ENCODE measurements around the gene HSCB.
"Not testable (repeated sequence)": the region's sequence is repeated elsewhere in the genome, so short reads cannot be mapped to it uniquely, and the experiment has no call there.

HSCB gene, protein sequence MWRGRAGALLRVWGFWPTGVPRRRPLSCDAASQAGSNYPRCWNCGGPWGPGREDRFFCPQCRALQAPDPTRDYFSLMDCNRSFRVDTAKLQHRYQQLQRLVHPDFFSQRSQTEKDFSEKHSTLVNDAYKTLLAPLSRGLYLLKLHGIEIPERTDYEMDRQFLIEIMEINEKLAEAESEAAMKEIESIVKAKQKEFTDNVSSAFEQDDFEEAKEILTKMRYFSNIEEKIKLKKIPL

DNA sequence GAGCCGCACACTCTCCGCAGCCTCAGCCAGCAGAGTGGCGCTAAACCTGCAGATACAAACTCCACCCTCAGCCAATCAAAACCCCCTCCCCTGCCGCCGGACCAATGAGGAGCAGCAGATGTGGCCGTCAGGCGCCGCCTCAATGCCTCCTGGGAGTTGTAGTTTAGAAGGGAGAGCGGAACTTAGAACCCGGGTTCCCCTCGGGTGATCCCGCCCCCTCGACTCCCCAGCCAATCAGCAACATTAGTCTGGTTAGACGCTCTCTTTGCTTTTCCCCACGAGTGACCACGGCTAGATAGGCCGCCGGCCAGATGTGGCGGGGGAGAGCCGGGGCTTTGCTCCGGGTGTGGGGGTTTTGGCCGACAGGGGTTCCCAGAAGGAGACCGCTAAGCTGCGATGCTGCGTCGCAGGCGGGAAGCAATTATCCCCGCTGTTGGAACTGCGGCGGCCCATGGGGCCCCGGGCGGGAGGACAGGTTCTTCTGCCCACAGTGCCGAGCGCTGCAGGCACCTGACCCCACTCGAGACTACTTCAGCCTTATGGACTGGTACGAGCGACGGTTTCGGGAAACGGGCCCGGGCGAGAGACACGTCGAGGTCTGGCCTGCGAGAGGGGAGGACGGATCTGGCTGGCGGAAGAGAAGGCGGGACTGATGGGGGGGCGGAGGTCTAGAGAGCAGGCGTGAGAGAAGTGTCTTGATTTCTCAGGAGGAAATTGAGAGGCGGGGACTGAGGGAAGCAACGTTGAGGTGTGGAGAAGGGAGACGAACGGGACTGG, at the start of gene HSCB, which contains the start of gene CHEK2:
HSCB (plus strand) TSS at position 255 of the 777 bp plus-strand sequence; CDS start at position 312, 57 bp downstream.
CHEK2 (minus strand) TSS at position 36 of the 777 bp plus-strand sequence. CDS start 7,099 bp downstream, outside the sequence.
- DNase-seq = peak; percentile 89

GRCh38 chr22:28693041-28693760, 48.6 kb upstream of the HSCB start:
- DNase-seq = not testable (repeated sequence)

DNA sequence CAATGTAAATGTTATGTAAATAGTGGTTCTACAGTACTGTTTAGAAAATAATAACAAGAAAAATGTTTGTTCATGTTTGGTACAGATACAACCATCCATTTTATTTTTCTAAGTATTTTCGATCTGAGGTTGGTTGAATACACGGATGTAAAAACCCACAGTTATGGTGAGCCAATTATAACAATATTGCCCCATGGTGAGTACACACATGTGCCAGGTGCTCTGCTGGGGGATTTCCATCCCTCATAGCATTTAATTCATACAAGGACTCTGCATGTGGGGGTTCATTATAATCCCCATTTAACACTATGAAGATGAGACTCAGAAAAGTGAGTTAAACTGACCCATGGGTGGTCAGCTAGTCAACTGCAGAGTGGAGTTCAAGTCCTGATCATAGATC, 38.9 kb upstream of the HSCB start:
- no peak for DNase-seq

- DNase-seq = no peak
These were observed 38.4 kb upstream of the HSCB start for GRCh38 chr22:28703436-28703835.

GRCh38 chr22:28706845-28707244, 35.0 kb upstream of the HSCB start:
- no peak for DNase-seq

DNA sequence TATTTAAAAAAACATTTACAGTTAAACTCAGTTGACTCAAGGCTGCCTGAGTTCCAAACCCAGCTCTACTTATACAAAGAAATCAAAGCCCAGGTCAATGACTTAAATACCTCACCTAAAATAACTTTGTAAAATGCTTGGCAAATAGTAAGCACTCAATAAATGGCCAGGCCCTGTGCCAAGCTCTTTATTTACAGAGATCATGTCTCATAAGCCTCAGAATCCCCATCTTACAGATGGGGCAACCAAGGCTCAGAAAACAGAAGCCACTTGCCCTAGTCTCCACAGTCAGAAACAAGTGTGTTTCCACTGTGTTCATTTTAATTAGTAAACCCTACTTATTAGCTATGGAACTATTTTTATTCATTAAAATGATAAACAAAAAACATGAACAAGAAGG, 31.7 kb upstream of the HSCB start:
- no peak for DNase-seq

GRCh38 chr22:28710576-28711191, 31.2 kb upstream of the HSCB start:
- DNase-seq = no peak

- no peak for DNase-seq
These were observed 30.5 kb upstream of the HSCB start for GRCh38 chr22:28711341-28711740.

- DNase-seq = no peak
These were observed 29.7 kb upstream of the HSCB start for GRCh38 chr22:28711820-28712777.

DNA sequence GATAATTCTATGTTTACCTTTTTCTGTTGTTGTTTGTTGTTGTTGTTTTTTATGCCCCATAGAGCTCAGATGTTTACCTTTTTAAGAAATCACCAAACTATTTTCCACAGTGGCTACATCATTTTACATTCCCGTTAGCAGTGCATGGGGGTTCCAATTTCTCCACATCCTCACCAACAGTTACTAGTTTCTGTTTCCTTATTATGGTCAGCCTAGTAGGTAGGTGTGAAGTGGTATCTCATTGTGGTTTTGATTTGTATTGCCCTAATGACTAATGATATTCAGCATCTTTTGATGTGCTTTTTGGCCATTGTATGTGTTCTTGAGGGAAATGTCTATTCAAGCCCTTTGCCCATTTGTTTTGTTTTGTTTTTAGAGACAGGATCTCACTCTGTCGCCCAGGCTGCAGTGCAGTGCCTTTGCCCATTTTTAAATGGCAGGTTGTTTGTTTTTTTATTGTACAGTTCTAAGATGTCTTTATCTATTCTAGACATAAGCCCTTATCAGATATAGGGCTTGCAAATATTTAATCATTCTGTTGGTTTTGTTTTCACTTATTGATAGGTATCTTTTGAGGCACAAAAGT, 27.7 kb upstream of the HSCB start:
- DNase-seq = no peak

GRCh38 chr22:28715611-28716010, 26.2 kb upstream of the HSCB start:
- DNase-seq = no peak

DNA sequence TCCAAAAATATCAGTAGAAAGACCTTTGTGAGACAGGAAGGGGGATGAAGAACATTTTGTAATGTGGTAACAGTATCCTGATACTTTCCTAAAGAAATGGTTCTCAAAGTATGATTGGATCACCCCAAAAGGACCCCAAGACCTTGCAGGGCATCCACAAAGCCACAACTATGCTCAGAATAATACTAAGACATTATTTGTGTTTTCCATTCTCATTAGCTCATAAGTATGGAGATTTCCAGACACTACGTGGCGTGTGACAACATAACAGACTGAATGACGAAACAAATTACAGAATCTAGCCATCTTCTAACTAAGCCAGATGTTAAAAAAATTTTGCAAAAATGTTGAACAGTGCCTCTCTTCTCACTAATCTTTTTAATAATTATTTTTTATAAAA, 25.2 kb upstream of the HSCB start:
- no peak for DNase-seq

- DNase-seq = no peak
These were observed 23.8 kb upstream of the HSCB start for GRCh38 chr22:28718044-28718443.

DNA sequence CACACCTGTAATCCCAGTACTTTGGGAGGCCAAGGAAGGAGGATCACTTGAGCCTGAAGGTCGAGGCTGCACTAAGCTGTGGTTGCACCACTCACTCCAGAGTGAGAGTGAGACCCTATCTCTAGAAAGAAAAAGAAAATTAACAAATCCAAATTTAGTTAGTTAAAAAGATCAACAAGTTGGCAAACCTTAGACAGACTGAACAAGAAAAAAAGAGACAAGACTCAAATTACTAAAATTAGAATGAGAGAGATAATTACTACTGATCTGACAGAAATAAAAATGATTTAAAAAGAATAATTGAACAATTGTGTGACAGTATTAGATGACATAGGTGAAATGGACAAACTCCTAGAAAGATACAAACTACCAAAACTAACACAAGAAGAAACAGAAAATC, 13.8 kb upstream of the HSCB start:
- DNase-seq = no peak

- no peak for DNase-seq
These were observed 13.1 kb upstream of the HSCB start for GRCh38 chr22:28728621-28729313.

- DNase-seq = no peak
These were observed 11.7 kb upstream of the HSCB start for GRCh38 chr22:28730179-28730578.

- no peak for DNase-seq
These were observed 7.4 kb upstream of the HSCB start for GRCh38 chr22:28734393-28734792.

DNA sequence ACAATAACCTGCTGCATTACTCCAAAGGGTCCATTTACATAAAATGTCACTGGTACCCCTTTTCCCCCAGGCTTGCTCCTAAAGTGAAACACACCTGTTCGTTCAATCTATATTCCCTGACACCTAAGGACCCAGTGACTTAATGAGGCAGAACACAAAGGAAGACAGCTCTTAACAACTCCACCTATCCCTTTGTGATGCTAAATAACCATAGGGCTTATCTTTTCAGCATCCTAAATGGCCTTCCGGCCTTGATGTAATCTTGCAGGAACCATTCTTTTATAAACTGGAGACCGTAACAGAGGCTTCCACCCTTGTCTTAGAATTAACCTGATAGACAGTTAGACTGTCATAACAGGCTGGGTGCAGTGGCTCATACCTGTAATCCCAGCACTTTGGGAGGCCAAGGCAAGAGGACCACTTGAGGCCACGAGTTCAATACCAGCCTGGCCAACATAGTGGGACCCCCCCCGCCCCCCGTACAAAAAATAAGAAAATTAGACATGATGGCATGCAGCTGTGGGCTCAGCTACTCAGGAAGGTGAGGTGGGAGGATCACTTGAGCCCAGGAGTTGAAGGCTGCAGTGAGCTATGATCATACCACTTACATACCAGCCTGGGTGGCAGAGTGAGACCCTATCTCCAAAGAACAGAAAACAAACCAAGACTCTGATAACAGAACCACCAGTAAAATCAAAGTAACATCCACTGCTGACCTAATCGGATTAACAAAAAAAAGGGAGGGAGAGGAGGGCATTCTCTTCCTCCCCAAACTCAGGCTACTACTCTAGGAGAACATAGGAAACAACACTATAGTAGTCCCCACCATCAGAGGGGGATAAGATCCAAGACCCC, 5.3 kb upstream of the HSCB start:
- DNase-seq = no peak

DNA sequence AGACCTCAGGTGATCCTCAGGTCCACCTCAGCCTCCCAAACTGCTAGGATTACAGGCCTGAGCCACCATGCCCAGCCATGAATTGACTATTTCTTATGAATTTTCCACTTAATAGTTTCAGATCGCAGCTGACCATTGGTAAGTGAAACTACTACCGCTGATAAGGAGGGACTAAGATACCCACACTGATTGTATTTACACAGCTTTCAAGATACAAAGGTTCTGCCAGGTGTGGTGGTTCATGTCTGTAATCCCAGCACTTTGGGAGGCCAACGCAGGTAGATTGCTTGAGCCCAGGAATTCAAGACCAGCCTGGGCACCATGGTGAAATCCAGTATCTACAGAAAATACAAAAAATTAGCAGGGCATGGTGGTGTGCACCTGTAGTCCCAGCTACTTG, 4.1 kb upstream of the HSCB start:
- no peak for DNase-seq

GRCh38 chr22:28738876-28739275, 3.0 kb upstream of the HSCB start:
- not testable (repeated sequence) for DNase-seq
